Measurements from ENCODE around the gene TAS1R3. TPM values are rescaled to one million over a fixed set of nuclear protein-coding genes. Genes with fewer than 3 reads are reported as not detected.
"Not testable (repeated sequence)": the region's sequence is repeated elsewhere in the genome, so short reads cannot be mapped to it uniquely, and the experiment has no call there.

The TAS1R3 gene
- polyA plus RNA-seq, 3 donors: 0.10 to 0.45 (median 0.19) TPM

DNA sequence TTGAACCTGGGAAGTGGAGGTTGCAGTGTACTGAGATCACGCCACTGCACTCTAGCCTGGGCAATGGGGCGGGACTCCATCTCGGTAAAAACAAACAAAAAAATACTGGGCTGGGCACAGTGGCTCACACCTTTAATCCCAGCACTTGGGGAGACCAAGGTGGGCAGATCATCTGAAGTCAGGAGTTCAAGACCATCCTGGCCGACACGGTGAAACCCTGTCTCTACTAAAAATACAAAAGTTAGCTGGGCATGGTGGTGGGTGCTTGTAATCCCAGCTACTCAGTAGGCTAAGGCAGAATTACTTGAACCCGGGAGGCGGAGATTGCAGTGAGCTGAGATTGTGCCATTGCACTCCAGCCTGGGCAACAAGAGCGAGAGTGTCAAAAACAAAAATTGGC is 14.9 kb upstream of the TAS1R3 start:
- H3K27ac ChIP-seq (ENCODE audit: low read depth, low read length): not testable (repeated sequence)
- 89 to 94% (median 91%) methylated on average over 8 of the region's 8 CpGs for WGBS, 3 donors

DNA sequence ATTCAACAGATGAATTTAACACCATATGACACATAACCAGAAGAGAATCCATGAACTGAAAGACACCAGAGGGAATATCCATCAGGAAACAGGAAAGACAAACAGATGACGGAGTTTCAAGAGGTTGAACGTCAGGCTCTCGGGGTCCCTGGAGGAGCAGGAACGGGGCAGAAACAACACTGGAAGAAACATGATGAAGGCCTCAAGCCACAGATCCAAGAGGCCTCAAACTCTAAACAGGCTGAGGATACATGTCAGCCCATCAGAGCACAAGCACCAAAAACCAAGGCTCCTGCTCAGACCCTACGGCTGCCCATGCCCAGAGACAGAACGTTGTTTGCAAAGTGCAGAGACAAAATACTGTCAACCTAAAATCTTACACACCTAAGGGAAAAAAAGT is 13.7 kb upstream of the TAS1R3 start:
- H3K27ac ChIP-seq (ENCODE audit: low read depth, low read length): no peak overlapping the region
- WGBS, 3 donors: 80 to 92% (median 85%) methylated on average over 6 of the region's 6 CpGs

DNA sequence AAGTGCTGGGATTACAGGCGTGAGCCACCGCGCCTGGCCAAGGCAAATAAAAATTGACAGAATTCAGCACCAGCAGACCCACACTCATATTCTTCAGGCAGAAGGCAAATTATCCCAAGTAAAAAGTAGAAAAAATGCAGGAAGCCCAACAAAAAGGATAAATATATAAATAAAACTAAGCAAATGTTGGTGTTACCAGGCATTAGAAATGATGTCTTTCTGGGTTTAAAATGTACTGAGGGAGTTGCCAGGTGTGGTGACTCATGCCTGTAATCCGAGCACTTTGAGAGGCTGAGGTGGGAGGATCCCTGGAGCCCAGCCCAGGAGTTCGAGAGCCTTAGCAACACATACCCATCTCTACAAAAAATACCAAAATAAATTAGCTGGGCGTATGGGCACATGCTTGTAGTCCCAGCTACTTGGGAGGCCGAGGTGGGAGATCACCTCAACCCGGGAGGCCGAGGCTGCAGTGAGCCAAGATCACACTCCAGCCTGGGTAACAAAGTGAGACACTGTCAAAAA is 12.9 kb upstream of the TAS1R3 start:
- no peak overlapping the region for H3K27ac ChIP-seq (ENCODE audit: low read depth, low read length)
- 64 to 69% (median 65%) methylated on average over 9 of the region's 9 CpGs for WGBS, 3 donors

GRCh38 chr1:1318777-1319645 is 12.1 kb upstream of the TAS1R3 start:
- 91 to 92% (median 91%) methylated on average over 36 of the region's 36 CpGs for WGBS, 3 donors
- H3K27ac ChIP-seq (ENCODE audit: low read depth, low read length): no peak overlapping the region

- no peak overlapping the region for H3K27ac ChIP-seq (ENCODE audit: low read depth, low read length)
- WGBS, 3 donors: 85 to 92% (median 90%) methylated on average over 13 of the region's 13 CpGs
Measured at GRCh38 chr1:1319646-1319941, 11.5 kb upstream of the TAS1R3 start.

GRCh38 chr1:1320666-1321448 is 10.2 kb upstream of the TAS1R3 start:
- H3K27ac ChIP-seq (ENCODE audit: low read depth, low read length): no peak overlapping the region
- 68 to 83% (median 80%) methylated on average over 23 of the region's 23 CpGs for WGBS, 3 donors

DNA sequence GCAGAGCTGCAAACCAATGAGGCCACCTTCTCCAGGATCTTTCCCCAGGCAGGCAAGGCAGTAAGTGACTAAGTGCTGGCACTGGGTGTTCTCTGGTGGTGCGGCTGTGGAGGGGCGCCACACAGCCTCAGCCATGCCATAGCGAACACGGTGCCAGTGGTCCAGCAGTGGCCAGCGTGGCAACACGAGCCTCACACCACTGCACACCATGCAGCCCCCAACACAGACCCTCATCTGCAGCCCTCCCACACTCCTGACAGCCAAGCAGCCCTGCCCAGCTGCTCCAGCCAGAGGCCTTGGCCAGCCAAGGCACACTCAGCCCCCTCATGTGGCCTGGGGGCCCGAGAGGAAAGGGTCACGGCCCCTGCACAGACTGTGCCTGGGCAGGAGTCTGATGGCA is 9.6 kb upstream of the TAS1R3 start:
- WGBS, 3 donors: 83 to 92% (median 90%) methylated on average over 8 of the region's 8 CpGs

DNA sequence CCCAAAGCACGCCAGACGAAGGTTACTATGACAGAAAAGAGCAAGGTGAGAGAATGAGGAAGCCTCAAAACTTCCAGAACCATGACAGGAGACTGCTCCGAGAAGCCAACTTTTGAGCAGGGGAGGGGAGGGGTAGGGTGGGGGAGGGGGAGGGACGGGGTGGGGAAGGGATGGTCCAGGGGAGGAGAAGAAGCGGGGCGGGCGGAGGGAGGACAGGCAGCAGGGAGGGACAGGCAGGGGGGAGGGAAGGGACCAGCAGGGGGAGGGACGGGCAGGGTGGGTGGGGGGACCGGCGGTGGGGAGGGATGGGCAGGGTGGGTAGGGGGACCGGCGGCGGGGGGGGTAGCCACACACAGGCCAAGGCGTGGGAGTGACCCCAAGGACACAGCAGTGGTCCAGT is 8.7 kb upstream of the TAS1R3 start:
- WGBS, 3 donors: 69 to 87% (median 82%) methylated on average over 3 to 14 of the region's 14 CpGs
- H3K27ac ChIP-seq (ENCODE audit: low read depth, low read length): no peak overlapping the region

More for the DNA sequence above, 9.6 kb upstream of the TAS1R3 start:
- no peak overlapping the region for H3K27ac ChIP-seq (ENCODE audit: low read depth, low read length)

- WGBS, 3 donors: 76 to 91% (median 90%) methylated on average over 10 of the region's 10 CpGs
- no peak overlapping the region for H3K27ac ChIP-seq (ENCODE audit: low read depth, low read length)
Measured at GRCh38 chr1:1322952-1323351, 8.1 kb upstream of the TAS1R3 start.

DNA sequence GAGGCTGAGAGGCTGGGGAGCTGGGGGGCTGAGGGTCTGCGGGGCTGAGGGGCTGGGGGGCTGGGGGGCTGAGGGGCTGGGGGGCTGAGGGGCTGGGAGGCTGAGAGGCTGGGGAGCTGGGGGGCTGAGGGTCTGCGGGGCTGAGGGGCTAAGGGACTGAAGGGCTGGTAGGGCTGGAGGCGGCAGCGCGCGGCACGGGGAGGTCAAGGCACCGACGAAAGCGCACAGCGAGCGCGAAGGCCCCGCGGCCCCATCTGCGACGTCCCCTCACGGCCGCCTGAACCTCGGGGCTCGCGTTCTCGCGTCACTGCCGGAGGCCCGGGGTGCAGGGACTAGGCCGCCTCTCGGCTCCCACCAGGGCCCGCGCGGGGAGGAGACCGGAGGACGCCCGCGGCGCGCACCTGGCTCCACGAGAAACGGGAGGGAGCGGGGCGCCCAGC is 7.0 kb upstream of the TAS1R3 start:
- 1% methylated on average over 25 to 41 of the region's 41 CpGs for WGBS, 3 donors
- H3K27ac ChIP-seq (ENCODE audit: low read depth, low read length): no peak overlapping the region

GRCh38 chr1:1324524-1325287 is 6.4 kb upstream of the TAS1R3 start, which contains the start of the genes CPTP and INTS11:
CPTP (plus strand) TSS chr1:1324802; CDS start chr1:1326911, 2,109 bp downstream.
INTS11 (minus strand) TSS chr1:1324660; CDS start chr1:1324608, 52 bp downstream.
- 0 to 2% (median 0%) methylated on average over 64 to 84 of the region's 84 CpGs for WGBS, 3 donors
- H3K27ac ChIP-seq (ENCODE audit: low read depth, low read length): no peak within 1 kb of the TSS

GRCh38 chr1:1325288-1326074 is 5.6 kb upstream of the TAS1R3 start:
- H3K27ac ChIP-seq (ENCODE audit: low read depth, low read length): no peak overlapping the region
- 29 to 48% (median 41%) methylated on average over 15 to 16 of the region's 16 CpGs for WGBS, 3 donors

DNA sequence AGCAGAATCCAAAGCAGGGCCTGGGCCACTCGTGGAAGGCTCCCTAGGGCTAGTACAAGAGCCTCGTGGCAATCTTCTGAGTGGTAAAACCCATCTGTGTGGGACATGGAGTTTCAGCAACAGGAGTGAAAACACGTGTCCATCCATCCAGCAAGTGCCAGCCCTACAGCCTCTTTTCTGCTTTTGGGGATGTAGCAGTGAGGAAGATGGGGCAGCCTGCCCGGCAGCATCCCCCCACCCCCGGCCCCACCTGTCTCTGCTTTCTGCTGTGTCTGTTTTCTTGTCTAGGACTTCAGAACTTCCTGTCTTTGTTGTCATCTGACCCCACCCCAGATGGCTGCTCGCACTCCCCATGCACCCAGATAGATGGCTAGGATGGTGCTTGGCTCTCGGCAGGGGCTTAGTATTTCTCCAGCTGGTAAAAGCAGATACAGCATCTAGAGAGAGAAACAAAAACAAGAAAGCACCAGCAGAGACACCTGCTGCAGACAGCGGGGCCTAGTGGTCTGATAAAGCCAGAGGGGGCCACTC is 4.9 kb upstream of the TAS1R3 start:
- WGBS, 3 donors: 62 to 66% (median 62%) methylated on average over 8 of the region's 8 CpGs

DNA sequence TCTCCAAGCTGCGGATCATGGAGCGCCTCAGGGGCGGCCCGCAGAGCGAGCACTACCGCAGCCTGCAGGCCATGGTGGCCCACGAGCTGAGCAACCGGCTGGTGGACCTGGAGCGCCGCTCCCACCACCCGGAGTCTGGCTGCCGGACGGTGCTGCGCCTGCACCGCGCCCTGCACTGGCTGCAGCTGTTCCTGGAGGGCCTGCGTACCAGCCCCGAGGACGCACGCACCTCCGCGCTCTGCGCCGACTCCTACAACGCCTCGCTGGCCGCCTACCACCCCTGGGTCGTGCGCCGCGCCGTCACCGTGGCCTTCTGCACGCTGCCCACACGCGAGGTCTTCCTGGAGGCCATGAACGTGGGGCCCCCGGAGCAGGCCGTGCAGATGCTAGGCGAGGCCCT is 3.8 kb upstream of the TAS1R3 start:
- no peak overlapping the region for H3K27ac ChIP-seq (ENCODE audit: low read depth, low read length)
- WGBS, 3 donors: 91 to 92% (median 92%) methylated on average over 35 to 40 of the region's 40 CpGs

More for the DNA sequence above, 4.9 kb upstream of the TAS1R3 start:
- no peak overlapping the region for H3K27ac ChIP-seq (ENCODE audit: low read depth, low read length)

DNA sequence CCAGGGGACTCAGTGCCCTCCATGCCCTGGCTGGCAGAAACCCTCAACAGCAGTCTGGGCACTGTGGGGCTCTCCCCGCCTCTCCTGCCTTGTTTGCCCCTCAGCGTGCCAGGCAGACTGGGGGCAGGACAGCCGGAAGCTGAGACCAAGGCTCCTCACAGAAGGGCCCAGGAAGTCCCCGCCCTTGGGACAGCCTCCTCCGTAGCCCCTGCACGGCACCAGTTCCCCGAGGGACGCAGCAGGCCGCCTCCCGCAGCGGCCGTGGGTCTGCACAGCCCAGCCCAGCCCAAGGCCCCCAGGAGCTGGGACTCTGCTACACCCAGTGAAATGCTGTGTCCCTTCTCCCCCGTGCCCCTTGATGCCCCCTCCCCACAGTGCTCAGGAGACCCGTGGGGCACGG is 2.8 kb upstream of the TAS1R3 start:
- no peak overlapping the region for H3K27ac ChIP-seq (ENCODE audit: low read depth, low read length)
- 79 to 84% (median 80%) methylated on average over 14 to 15 of the region's 15 CpGs for WGBS, 3 donors

- no peak overlapping the region for H3K27ac ChIP-seq (ENCODE audit: low read depth, low read length)
- 89 to 90% (median 90%) methylated on average over 58 of the region's 58 CpGs for WGBS, 3 donors
Measured at GRCh38 chr1:1329304-1330210, 1.5 kb upstream of the TAS1R3 start.
